H9 (cell line): ENCODE data around the gene SUN2. TPM values are rescaled to one million over a fixed set of nuclear protein-coding genes. Genes with fewer than 3 reads are reported as not detected.
A peak's percentile ranks its signal among the peaks of the same experiment; 100 is the strongest.

Experiments
- DNase-seq: peaks from one replicate; pipeline ENCODE4 v3.0.0-alpha.2; 2017
- H2AFZ ChIP-seq: one replicate; pipeline ENCODE4 v1.6.1; 2013; ENCODE audit warnings: mild to moderate bottlenecking, low read length, control low read depth, moderate library complexity
- H2AK5ac ChIP-seq: 2 replicates; pipeline ENCODE4 v1.6.1; 2013; ENCODE audit warnings: low read length, control low read depth, mixed read lengths; ENCODE audit not compliant: insufficient read length
- H2BK120ac ChIP-seq: one replicate; pipeline ENCODE4 v1.6.1; 2013; ENCODE audit warnings: low read depth, mild to moderate bottlenecking, low read length, control low read depth, inconsistent platforms; ENCODE audit not compliant: poor library complexity, severe bottlenecking
- H2BK12ac ChIP-seq: 2 replicates; pipeline ENCODE4 v1.6.1; 2013; ENCODE audit warnings: low read length, control low read depth, mixed read lengths, low read depth; ENCODE audit not compliant: insufficient read length
- H2BK15ac ChIP-seq: 2 replicates; pipeline ENCODE4 v1.6.1; 2013; ENCODE audit warnings: low read depth, low read length, control low read depth
- H2BK20ac ChIP-seq: one replicate; pipeline ENCODE4 v1.6.1; 2013; ENCODE audit warnings: low read depth, mild to moderate bottlenecking, low read length, control low read depth, inconsistent platforms; ENCODE audit not compliant: poor library complexity, severe bottlenecking
- H2BK5ac ChIP-seq: 2 replicates; pipeline ENCODE4 v1.6.1; 2013; ENCODE audit warnings: low read length, control low read depth, mixed read lengths; ENCODE audit not compliant: insufficient read length
- H3K14ac ChIP-seq: 2 replicates; pipeline ENCODE4 v1.6.1; 2013; ENCODE audit warnings: low read length, control low read depth; ENCODE audit not compliant: insufficient read depth
- H3K18ac ChIP-seq: 2 replicates; pipeline ENCODE4 v1.6.1; 2013; ENCODE audit warnings: low read depth, mild to moderate bottlenecking, mixed read lengths, low read length, control low read depth; ENCODE audit not compliant: insufficient read length
- H3K23ac ChIP-seq: 2 replicates; pipeline ENCODE4 v1.6.1; 2013; ENCODE audit warnings: low read length, control low read depth, mixed read lengths, low read depth; ENCODE audit not compliant: insufficient read length
- H3K23me2 ChIP-seq: 2 replicates; pipeline ENCODE4 v1.6.1; 2013; ENCODE audit warnings: low read depth, mild to moderate bottlenecking, mixed read lengths, low read length, control low read depth; ENCODE audit not compliant: insufficient read length, poor library complexity, severe bottlenecking
- H3K27ac ChIP-seq: 2 replicates; pipeline ENCODE4 v1.5.1; 2013; ENCODE audit warnings: low read length, control low read depth, mixed read lengths, low read depth; ENCODE audit not compliant: insufficient read length
- H3K27me3 ChIP-seq: 2 replicates; pipeline ENCODE4 v1.6.1; 2013; ENCODE audit warnings: low read length, control low read depth, inconsistent platforms; ENCODE audit not compliant: insufficient read depth
- H3K4ac ChIP-seq: 2 replicates; pipeline ENCODE4 v1.6.1; 2013; ENCODE audit warnings: low read depth, mild to moderate bottlenecking, control low read depth, inconsistent platforms, low read length, moderate library complexity
- H3K4me1 ChIP-seq: 2 replicates; pipeline ENCODE4 v1.6.1; 2013; ENCODE audit warnings: low read length, control low read depth, inconsistent platforms; ENCODE audit not compliant: insufficient read depth
- H3K4me2 ChIP-seq: 2 replicates; pipeline ENCODE4 v1.6.1; 2013; ENCODE audit warnings: low read length, control low read depth, mixed read lengths; ENCODE audit not compliant: insufficient read length, insufficient read depth
- H3K56ac ChIP-seq: 2 replicates; pipeline ENCODE4 v1.6.1; 2013; ENCODE audit warnings: low read depth, mild to moderate bottlenecking, mixed read lengths, low read length, control low read depth; ENCODE audit not compliant: insufficient read length
- H3K79me1 ChIP-seq: 2 replicates; pipeline ENCODE4 v1.6.1; 2013; ENCODE audit warnings: low read depth, mild to moderate bottlenecking, moderate library complexity, low read length, control low read depth, inconsistent platforms; ENCODE audit not compliant: insufficient read depth, poor library complexity, severe bottlenecking
- H3K79me2 ChIP-seq: 2 replicates; pipeline ENCODE4 v1.6.1; 2013; ENCODE audit warnings: low read length, control low read depth, inconsistent platforms; ENCODE audit not compliant: insufficient read depth
- H3K9ac ChIP-seq: 2 replicates; pipeline ENCODE4 v1.6.1; 2013; ENCODE audit warnings: low read length, control low read depth, mixed read lengths; ENCODE audit not compliant: insufficient read length; ENCODE audit errors: extremely low read depth
- H3K9me3 ChIP-seq: one replicate; pipeline ENCODE4 v1.6.1; 2013; ENCODE audit warnings: low read depth, low read length, inconsistent platforms; ENCODE audit not compliant: control insufficient read depth
- H3T11ph ChIP-seq: one replicate; pipeline ENCODE4 v1.6.1; 2013; ENCODE audit warnings: mild to moderate bottlenecking, low read length, control low read depth, inconsistent platforms
- H4K20me1 ChIP-seq: one replicate; pipeline ENCODE4 v1.6.1; 2013; ENCODE audit not compliant: control insufficient read depth, insufficient read length, insufficient read depth
- H4K5ac ChIP-seq: 2 replicates; pipeline ENCODE4 v1.6.1; 2013; ENCODE audit warnings: low read depth, mild to moderate bottlenecking, mixed read lengths, low read length, control low read depth; ENCODE audit not compliant: insufficient read length
- H4K8ac ChIP-seq: replicated peaks from 2 replicates; pipeline ENCODE4 v1.6.1; 2013; ENCODE audit warnings: low read length, control low read depth, mixed read lengths, low read depth; ENCODE audit not compliant: insufficient read length
- H4K91ac ChIP-seq: 2 replicates; pipeline ENCODE4 v1.6.1; 2013; ENCODE audit warnings: low read depth, mild to moderate bottlenecking, moderate library complexity, mixed read lengths, low read length, control low read depth; ENCODE audit not compliant: insufficient read length
- H3K27ac Mint-ChIP-seq, 3 experiments: 2 replicates in 2 of 3; 3 replicates in 1 of 3; pipeline ENCODE4 v1.8.0; 2020 to 2021; ENCODE audit warnings: mixed read lengths in 3 of 3, mild to moderate bottlenecking in 1 of 3, moderate library complexity in 1 of 3
- H3K27me3 Mint-ChIP-seq: 2 replicates; pipeline ENCODE4 v1.8.0; 2021; ENCODE audit warnings: low read depth, mild to moderate bottlenecking, moderate library complexity, mixed read lengths
- H3K36me3 Mint-ChIP-seq, 3 experiments: 2 replicates in 2 of 3; 3 replicates in 1 of 3; pipeline ENCODE4 v1.8.0; 2020 to 2021; ENCODE audit warnings: low read depth in 3 of 3, mixed read lengths in 3 of 3; ENCODE audit not compliant: insufficient read depth in 1 of 3
- H3K4me1 Mint-ChIP-seq, 2 experiments: 2 replicates each; pipeline ENCODE4 v1.8.0; 2020; ENCODE audit warnings: mixed read lengths in 2 of 2
- H3K4me3 Mint-ChIP-seq, 2 experiments: 2 replicates in 1 of 2; 3 replicates in 1 of 2; pipeline ENCODE4 v1.8.0; 2020 to 2021; ENCODE audit warnings: mild to moderate bottlenecking in 2 of 2, mixed read lengths in 2 of 2, moderate library complexity in 1 of 2
- H3K9me3 Mint-ChIP-seq, 2 experiments: 2 replicates in 1 of 2; 3 replicates in 1 of 2; pipeline ENCODE4 v1.8.0; 2020; ENCODE audit warnings: mild to moderate bottlenecking in 2 of 2, mixed read lengths in 2 of 2, moderate library complexity in 1 of 2
- WGBS: extraction: QIAGEN DNeasy Blood & Tissue Kit; methylation state at CpG from one replicate; pipeline ENCODE4 v1.1.7; 2013; ENCODE audit warnings: missing lambda C conversion rate, low lambda C conversion rate, mixed read lengths; ENCODE audit not compliant: insufficient read length; ENCODE audit errors: extremely low coverage; 5-methylcytosine and 5-hydroxymethylcytosine counted together
- total RNA-seq: library from RNA; stranded (reverse); gene quantifications from 2 replicates; pipeline ENCODE4 v1.2.1, GENCODE V29; 2021
- TF ChIP-seq, protein P1 (sequence below): fragments of 200-600 bp; sonication (generic); conservative IDR thresholded peaks from 3 replicates; pipeline ENCODE4 v1.8.0; 2021; ENCODE audit warnings: antibody characterized with exemption, mild to moderate bottlenecking

SUN2 gene
- total RNA-seq, 1 experiment from 2014 or later: 12.0 TPM

DNA sequence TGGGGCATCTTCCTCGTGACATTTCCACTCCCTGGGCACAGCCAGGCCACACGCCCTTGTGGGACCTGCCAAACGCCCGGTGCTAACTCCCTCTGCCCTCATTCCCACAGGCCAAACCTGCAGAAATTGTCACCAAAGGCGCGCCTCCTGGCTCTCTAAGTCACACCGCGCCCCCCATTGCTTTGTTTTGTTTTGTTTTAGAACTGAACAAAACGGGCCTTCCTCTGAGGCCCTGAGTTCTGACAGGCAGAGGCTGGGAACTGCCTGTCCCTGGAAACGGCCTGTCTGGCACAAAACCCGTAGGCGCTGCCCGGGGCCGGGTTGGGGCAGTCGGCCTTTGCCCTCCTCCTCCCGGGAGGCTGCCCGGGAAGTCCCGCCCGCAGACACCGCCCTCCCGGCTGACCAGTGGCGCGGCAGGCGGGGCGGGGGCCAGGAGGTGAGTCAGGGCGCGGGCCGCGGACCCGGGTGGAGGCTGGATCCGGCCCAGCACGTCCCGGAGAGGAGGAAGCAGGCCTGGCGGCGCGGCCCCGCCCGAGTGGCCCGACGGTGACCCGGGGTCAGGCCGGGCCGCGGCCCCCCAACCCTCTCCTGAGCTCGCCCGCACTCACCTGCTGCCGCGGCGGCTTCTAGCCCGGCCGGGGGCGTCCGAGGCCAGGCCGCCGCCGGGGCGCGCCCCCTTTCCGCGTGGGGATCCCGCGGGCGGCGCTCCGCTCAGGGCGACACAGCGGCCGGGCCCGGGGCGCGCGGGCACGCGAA lies 465 bp downstream of the SUN2 start:
- Histone ChIP-seq H4K20me1 (no peaks in the 10 kb centered on the region), H3K9ac (no peak overlapping the region), H3K4me2 (peak overlapping the region; percentile 57), H3K79me2 (no peaks in the 10 kb centered on the region), H3K79me1 (no peaks in the 10 kb centered on the region), H3K14ac (no peak overlapping the region), H2BK5ac (no peak overlapping the region), H3K23ac (no peak overlapping the region), H3K18ac (no peak overlapping the region), H2BK12ac (no peak overlapping the region), H2AK5ac (no peak overlapping the region), H3K27ac (no peak overlapping the region), H3K23me2 (peaks cover 9% of the 10 kb centered on the region), H2BK20ac (no peak overlapping the region), H4K8ac (no peak overlapping the region), H2AFZ (no peak overlapping the region), H3K4ac (no peak overlapping the region), H3K9me3 (no peaks in the 10 kb centered on the region), H4K5ac (no peak overlapping the region), H2BK120ac (no peak overlapping the region), H3K56ac (no peak overlapping the region), H3K27me3 (no peaks in the 10 kb centered on the region; the same call in 1 of the 2 replicates), H3K4me1 (peaks cover 5% of the 10 kb centered on the region; the same call in 1 of the 2 replicates), H2BK15ac (no peak overlapping the region), H3T11ph (no peak overlapping the region), H4K91ac (no peak overlapping the region)
- TF ChIP-seq, protein P1, sequence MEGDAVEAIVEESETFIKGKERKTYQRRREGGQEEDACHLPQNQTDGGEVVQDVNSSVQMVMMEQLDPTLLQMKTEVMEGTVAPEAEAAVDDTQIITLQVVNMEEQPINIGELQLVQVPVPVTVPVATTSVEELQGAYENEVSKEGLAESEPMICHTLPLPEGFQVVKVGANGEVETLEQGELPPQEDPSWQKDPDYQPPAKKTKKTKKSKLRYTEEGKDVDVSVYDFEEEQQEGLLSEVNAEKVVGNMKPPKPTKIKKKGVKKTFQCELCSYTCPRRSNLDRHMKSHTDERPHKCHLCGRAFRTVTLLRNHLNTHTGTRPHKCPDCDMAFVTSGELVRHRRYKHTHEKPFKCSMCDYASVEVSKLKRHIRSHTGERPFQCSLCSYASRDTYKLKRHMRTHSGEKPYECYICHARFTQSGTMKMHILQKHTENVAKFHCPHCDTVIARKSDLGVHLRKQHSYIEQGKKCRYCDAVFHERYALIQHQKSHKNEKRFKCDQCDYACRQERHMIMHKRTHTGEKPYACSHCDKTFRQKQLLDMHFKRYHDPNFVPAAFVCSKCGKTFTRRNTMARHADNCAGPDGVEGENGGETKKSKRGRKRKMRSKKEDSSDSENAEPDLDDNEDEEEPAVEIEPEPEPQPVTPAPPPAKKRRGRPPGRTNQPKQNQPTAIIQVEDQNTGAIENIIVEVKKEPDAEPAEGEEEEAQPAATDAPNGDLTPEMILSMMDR: no peak
- Mint-ChIP-seq H3K36me3 (peaks cover 0 to 5% (median 1%) of the 10 kb centered on the region in 3 experiments; a peak in 3 of 7 replicates), H3K27ac (peak overlapping the region in 2 of 3 experiments; percentile 37 to 50; a peak in 2 of 7 replicates), H3K4me3 (peak overlapping the region; percentile 61 to 83), H3K27me3 (peaks cover 5% of the 10 kb centered on the region), H3K4me1 (peaks cover 26 to 28% of the 10 kb centered on the region in 2 experiments), H3K9me3 (no peaks in the 10 kb centered on the region)
- DNase-seq: peak; percentile 64
- WGBS: no CpG with 5 or more reads among the region's 74 CpGs
